Gastroesophageal sphincter (tissue), 3 donors: ENCODE results near the gene NFATC3.

Source experiments
- EP300 ChIP-seq: sonication (generic); formaldehyde crosslinking; IDR thresholded peaks from one replicate; pipeline ENCODE4 v1.6.1; 2017; ENCODE audit warnings: antibody characterized with exemption, mild to moderate bottlenecking
- TF ChIP-seq, protein P1 (sequence below), 4 experiments: fragments of 200-600 bp in 2 of 4; fragments of 450-650 bp in 2 of 4; sonication (generic) in 1 of 4; IDR thresholded peaks; one replicate each; pipeline ENCODE4 v1.5.1; 2017 to 2019; ENCODE audit warnings: antibody characterized with exemption in 4 of 4, mild to moderate bottlenecking in 2 of 4, moderate library complexity in 2 of 4

DNA sequence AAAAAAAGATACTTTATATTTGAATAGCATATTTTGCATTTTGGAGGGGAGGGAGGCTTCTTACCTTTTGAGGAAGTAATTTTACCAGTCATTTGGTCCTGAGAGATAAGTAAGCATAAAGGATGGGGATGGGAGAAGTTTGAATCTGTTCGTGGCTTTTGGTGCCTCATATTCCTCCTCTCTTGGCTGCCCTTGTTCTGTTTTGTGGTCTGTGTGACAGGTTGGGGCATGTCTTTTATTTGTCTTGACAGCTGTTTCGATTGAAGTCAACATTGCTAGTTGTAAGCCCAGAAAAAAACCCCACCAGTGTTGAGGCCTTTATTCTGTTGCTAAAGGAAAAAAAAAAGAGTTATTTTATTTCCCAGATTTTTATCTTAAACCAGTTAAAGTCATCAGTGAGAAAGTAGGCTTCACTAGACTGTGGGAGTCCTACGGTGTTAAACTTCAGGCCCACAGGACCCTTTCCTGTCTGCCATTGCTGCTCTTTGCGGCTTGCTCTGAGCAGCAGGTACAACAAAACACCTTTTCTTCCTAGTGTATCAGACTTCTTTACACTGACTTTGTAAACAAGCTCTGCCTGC lies 190.5 kb downstream of the NFATC3 start:
- TF ChIP-seq, protein P1, sequence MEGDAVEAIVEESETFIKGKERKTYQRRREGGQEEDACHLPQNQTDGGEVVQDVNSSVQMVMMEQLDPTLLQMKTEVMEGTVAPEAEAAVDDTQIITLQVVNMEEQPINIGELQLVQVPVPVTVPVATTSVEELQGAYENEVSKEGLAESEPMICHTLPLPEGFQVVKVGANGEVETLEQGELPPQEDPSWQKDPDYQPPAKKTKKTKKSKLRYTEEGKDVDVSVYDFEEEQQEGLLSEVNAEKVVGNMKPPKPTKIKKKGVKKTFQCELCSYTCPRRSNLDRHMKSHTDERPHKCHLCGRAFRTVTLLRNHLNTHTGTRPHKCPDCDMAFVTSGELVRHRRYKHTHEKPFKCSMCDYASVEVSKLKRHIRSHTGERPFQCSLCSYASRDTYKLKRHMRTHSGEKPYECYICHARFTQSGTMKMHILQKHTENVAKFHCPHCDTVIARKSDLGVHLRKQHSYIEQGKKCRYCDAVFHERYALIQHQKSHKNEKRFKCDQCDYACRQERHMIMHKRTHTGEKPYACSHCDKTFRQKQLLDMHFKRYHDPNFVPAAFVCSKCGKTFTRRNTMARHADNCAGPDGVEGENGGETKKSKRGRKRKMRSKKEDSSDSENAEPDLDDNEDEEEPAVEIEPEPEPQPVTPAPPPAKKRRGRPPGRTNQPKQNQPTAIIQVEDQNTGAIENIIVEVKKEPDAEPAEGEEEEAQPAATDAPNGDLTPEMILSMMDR (IDR thresholded peaks at IDR 0.05): no peak
- no peak for TF ChIP-seq EP300
